Body of pancreas (tissue), 4 donors: ENCODE measurements around the gene MUS81. TPM values are rescaled to one million over a fixed set of nuclear protein-coding genes. Genes with fewer than 3 reads are reported as not detected.

Source experiments
- ATAC-seq: fragments of 150-250 bp; one replicate; pipeline ENCODE4 v1.9.1; 2016
- DNase-seq, 4 donors: peaks; one replicate each; pipeline ENCODE4 v3.0.0-alpha.2; 2019
- H3K27ac ChIP-seq, 4 donors: fragments of 200-600 bp; sonication (generic); 1 replicate in 3 of 4; 2 replicates in 1 of 4; pipeline versions ENCODE4 v1.5.1 to v1.6.1; 2016 to 2019; ENCODE audit warnings: mild to moderate bottlenecking in 1 of 4, mixed read lengths in 1 of 4, moderate library complexity in 1 of 4
- H3K27me3 ChIP-seq, 2 donors: fragments of 200-600 bp; sonication (generic); one replicate each; pipeline ENCODE4 v1.6.0; 2016; ENCODE audit warnings: mild to moderate bottlenecking in 1 of 2
- H3K36me3 ChIP-seq, 2 donors: fragments of 200-600 bp; sonication (generic); replicated peaks in 1 of 2; 2 replicates each; pipeline ENCODE4 v1.5.1; 2016; ENCODE audit warnings: low read depth in 2 of 2; ENCODE audit not compliant: insufficient read depth in 1 of 2
- H3K4me1 ChIP-seq: fragments of 200-600 bp; sonication (generic); one replicate; pipeline ENCODE4 v1.6.0; 2016
- H3K4me3 ChIP-seq, 2 donors: fragments of 200-600 bp; sonication (generic); 1 replicate in 1 of 2; 2 replicates in 1 of 2; pipeline ENCODE4 v1.5.1; 2016 to 2019
- H3K9me3 ChIP-seq, 3 donors: fragments of 200-600 bp; sonication (generic); 1 replicate in 2 of 3; 2 replicates in 1 of 3; pipeline ENCODE4 v1.5.1; 2016
- POLR2A ChIP-seq, 3 donors: fragments of 450-650 bp; IDR thresholded peaks; one replicate each; pipeline ENCODE4 v1.6.1; 2016; ENCODE audit warnings: antibody characterized with exemption in 3 of 3, mild to moderate bottlenecking in 2 of 3
- WGBS, 2 donors: methylation state at CpG; one replicate each; pipeline ENCODE4 v1.1.5; 2017; 5-methylcytosine and 5-hydroxymethylcytosine counted together
- intact Hi-C: fragments of 100-400 bp; cut with DNase I; formaldehyde crosslinking; loops from one replicate; pipeline ENCODE4 v1.15.1; 2023
- total RNA-seq, 2 donors: library from RNA; depleted of rRNA; stranded (reverse); fragments of >200 nt; gene quantifications; one replicate each; pipeline ENCODE4 v1.1.0, GENCODE V29; 2016
- TF ChIP-seq, protein P1 (sequence below), 7 experiments: fragments of 450-650 bp in 4 of 7; fragments of 200-600 bp in 3 of 7; sonication (generic) in 3 of 7; IDR thresholded peaks; one replicate each; pipeline ENCODE4 v1.5.1; 2016 to 2019; ENCODE audit warnings: antibody characterized with exemption in 7 of 7

The MUS81 gene
- total RNA-seq, 2 donors from 2014 or later, result 38.2 to 40.5 TPM

DNA sequence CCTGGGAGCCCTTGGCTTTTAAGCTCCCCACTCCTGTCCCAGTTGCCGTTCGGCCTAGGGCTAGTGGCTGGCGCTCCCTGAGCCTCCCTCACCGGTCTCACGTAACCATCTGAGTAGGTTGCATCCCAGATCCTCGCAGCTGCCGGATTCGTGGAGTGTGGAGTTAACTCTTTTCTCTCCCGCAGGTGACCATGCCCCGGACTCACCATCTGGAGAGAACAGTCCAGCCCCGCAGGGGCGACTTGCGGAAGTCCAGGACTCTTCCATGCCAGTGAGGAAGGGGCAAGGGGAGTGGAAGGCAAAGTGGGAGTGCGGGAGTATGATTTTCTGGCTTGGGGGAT is 902 bp downstream of the MUS81 start:
- DNase-seq, result peak in 1 of 4 donors; percentile 24
- peak overlapping the region; percentile 71 to 81 for H3K4me3 ChIP-seq
- H3K27ac ChIP-seq, result peak overlapping the region in 3 of 4 donors; percentile 92 to 93 (median 92)
- TF ChIP-seq POLR2A (IDR thresholded peaks at IDR 0.05), result no peak
- no peaks in the 10 kb centered on the region for H3K27me3 ChIP-seq
- intact Hi-C loops, result no loop called here
- H3K9me3 ChIP-seq, result no peaks in the 10 kb centered on the region
- peaks cover 41% of the 10 kb centered on the region for H3K4me1 ChIP-seq
- 4 to 7% methylated on average over 9 to 14 of the region's 14 CpGs for WGBS, 2 donors
- no peak for ATAC-seq
- H3K36me3 ChIP-seq, result peaks cover 3 to 19% of the 10 kb centered on the region in 2 donors

DNA sequence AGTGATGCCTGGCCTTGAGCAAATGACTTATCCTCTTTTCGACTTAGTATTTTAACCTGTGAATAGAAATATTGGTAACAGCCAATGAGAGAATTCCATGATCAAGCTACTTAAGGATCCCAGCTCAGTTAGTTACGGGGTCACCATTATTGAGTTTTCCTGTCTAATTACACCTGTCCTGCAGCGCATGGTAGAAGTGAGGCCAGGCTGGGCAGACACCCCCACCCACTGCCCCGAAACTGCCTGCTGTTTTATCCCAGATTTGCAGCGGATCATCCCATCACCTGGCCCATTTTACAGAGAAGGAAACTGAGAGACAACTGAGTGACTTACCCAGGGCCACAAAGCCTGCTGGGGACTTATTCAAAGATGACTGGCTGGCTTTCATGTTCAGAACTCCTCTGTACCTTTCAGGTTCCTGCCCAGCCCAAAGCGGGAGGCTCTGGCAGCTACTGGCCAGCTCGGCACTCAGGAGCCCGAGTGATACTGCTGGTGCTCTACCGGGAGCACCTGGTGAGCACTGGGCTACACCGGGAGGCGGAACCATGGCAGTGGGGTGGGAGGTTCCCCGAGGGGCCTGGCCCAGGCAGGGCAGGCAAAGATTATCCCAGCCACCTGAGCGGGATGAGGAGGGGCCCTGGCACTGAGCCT is 1.4 kb downstream of the MUS81 start:
- no peaks in the 10 kb centered on the region for H3K9me3 ChIP-seq
- no peaks in the 10 kb centered on the region for H3K27me3 ChIP-seq
- ATAC-seq (no peak), DNase-seq (no peak)
- H3K27ac ChIP-seq, result no peak overlapping the region
- 75 to 82% methylated on average over 13 of the region's 13 CpGs for WGBS, 2 donors
- peaks cover 36% of the 10 kb centered on the region for H3K4me1 ChIP-seq
- intact Hi-C loops, result no loop called here
- no peak for TF ChIP-seq POLR2A (IDR thresholded peaks at IDR 0.05)
- TF ChIP-seq, protein P1, sequence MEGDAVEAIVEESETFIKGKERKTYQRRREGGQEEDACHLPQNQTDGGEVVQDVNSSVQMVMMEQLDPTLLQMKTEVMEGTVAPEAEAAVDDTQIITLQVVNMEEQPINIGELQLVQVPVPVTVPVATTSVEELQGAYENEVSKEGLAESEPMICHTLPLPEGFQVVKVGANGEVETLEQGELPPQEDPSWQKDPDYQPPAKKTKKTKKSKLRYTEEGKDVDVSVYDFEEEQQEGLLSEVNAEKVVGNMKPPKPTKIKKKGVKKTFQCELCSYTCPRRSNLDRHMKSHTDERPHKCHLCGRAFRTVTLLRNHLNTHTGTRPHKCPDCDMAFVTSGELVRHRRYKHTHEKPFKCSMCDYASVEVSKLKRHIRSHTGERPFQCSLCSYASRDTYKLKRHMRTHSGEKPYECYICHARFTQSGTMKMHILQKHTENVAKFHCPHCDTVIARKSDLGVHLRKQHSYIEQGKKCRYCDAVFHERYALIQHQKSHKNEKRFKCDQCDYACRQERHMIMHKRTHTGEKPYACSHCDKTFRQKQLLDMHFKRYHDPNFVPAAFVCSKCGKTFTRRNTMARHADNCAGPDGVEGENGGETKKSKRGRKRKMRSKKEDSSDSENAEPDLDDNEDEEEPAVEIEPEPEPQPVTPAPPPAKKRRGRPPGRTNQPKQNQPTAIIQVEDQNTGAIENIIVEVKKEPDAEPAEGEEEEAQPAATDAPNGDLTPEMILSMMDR (IDR thresholded peaks at IDR 0.05), result no peak
- H3K36me3 ChIP-seq, result peaks cover 3 to 19% of the 10 kb centered on the region in 2 donors
- no peak overlapping the region for H3K4me3 ChIP-seq

DNA sequence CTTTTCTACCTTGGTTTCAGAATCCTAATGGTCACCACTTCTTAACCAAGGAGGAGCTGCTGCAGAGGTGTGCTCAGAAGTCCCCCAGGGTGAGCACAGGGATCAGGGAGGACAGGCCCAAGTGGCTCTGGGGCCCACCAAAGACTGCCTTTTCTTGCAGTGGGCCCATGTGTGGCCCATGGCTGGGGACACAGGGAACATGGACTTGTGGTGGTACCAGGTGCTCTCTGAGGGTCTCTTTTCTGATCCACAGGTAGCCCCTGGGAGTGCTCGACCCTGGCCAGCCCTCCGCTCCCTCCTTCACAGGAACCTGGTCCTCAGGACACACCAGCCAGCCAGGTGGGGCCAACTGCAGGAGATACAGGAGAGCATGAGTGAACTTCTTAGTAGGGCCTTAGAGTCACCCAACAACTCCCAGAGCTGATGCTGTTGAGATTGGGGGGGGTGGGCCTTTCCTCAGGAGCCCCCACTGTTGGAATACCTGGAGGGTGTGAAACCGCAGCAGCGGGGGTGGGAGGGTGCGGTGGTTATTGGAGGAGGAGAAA is 2.0 kb downstream of the MUS81 start:
- H3K36me3 ChIP-seq, result peaks cover 3 to 20% of the 10 kb centered on the region in 2 donors
- peaks cover 32% of the 10 kb centered on the region for H3K4me1 ChIP-seq
- peak in 1 of 4 donors; percentile 14 for DNase-seq
- TF ChIP-seq POLR2A (IDR thresholded peaks at IDR 0.05), result no peak
- TF ChIP-seq, protein P1 (IDR thresholded peaks at IDR 0.05), result no peak
- 74 to 85% methylated on average over 3 to 5 of the region's 5 CpGs for WGBS, 2 donors
- intact Hi-C loops, result no loop called here
- ATAC-seq, result no peak
- H3K9me3 ChIP-seq, result no peaks in the 10 kb centered on the region
- no peaks in the 10 kb centered on the region for H3K27me3 ChIP-seq
- no peak overlapping the region for H3K4me3 ChIP-seq
- H3K27ac ChIP-seq, result no peak overlapping the region

DNA sequence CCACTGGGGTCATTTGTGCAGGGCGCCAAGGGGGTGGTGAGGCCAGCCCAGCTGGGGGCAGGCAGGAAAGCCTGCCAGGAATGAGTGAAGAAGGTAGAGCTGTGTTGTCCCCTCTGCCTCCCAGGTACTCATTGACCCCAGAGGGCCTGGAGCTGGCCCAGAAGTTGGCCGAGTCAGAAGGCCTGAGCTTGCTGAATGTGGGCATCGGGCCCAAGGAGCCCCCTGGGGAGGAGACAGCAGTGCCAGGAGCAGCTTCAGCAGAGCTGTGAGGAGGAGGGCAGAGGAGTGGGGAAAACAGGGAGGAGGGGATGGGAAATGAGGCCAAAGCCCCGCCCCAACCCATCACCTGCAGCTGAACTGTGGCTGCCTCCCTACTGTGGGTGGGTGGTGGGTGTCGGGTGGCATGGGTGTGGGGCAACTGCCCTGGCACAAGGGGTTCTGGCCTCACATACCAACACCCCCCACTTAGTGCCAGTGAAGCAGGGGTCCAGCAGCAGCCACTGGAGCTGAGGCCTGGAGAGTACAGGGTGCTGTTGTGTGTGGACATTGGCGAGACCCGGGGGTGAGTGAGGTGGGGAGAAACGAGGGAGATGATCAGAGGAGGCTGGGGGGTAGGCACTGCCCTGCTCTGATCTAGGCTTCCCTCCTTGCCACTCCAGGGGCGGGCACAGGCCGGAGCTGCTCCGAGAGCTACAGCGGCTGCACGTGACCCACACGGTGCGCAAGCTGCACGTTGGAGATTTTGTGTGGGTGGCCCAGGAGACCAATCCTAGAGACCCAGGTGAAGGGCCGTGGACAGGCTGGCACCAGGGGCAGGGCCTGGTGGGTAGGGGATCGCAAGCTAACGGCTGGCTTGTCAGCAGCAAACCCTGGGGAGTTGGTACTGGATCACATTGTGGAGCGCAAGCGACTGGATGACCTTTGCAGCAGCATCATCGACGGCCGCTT is 3.0 kb downstream of the MUS81 start:
- H3K4me1 ChIP-seq, result peaks cover 32% of the 10 kb centered on the region
- H3K36me3 ChIP-seq, result peaks cover 3 to 20% of the 10 kb centered on the region in 2 donors
- WGBS, 2 donors, result 87 to 91% methylated on average over 13 to 24 of the region's 24 CpGs
- ATAC-seq (no peak), DNase-seq (peak in 1 of 4 donors; percentile 12)
- intact Hi-C loops, result no loop called here
- TF ChIP-seq, protein P1 (IDR thresholded peaks at IDR 0.05), result no peak
- TF ChIP-seq POLR2A (IDR thresholded peaks at IDR 0.05), result no peak
- no peaks in the 10 kb centered on the region for H3K9me3 ChIP-seq
- no peaks in the 10 kb centered on the region for H3K27me3 ChIP-seq
- H3K27ac ChIP-seq, result no peak overlapping the region
- no peak overlapping the region for H3K4me3 ChIP-seq
